Tibial artery (tissue), 4 donors: ENCODE results near the gene PPOX.

Source experiments
- DNase-seq, 2 donors: peaks; one replicate each; pipeline ENCODE4 v3.0.0-alpha.2; 2019
- H3K27ac ChIP-seq, 2 donors: fragments of 200-600 bp; sonication (generic) in 1 of 2; 1 replicate in 1 of 2; 2 replicates in 1 of 2; pipeline ENCODE4 v1.5.1; 2018 to 2019; ENCODE audit warnings: mild to moderate bottlenecking in 1 of 2
- H3K27me3 ChIP-seq, 2 donors: fragments of 200-600 bp; sonication (generic) in 1 of 2; one replicate each; pipeline versions ENCODE4 v1.5.1 to v1.6.0; 2016 to 2019
- H3K36me3 ChIP-seq, 3 donors: fragments of 200-600 bp; sonication (generic) in 2 of 3; one replicate each; pipeline ENCODE4 v1.5.1; 2016 to 2019; ENCODE audit warnings: mild to moderate bottlenecking in 2 of 3
- H3K4me1 ChIP-seq, 4 donors: fragments of 200-600 bp; sonication (generic) in 2 of 4; 1 replicate in 3 of 4; 2 replicates in 1 of 4; pipeline ENCODE4 v1.5.1; 2016 to 2019
- H3K4me3 ChIP-seq, 2 donors: fragments of 200-600 bp; sonication (generic) in 1 of 2; 1 replicate in 1 of 2; 2 replicates in 1 of 2; pipeline ENCODE4 v1.5.1; 2018 to 2019; ENCODE audit warnings: mild to moderate bottlenecking in 2 of 2
- H3K9me3 ChIP-seq, 3 donors: fragments of 200-600 bp; sonication (generic) in 1 of 3; one replicate each; pipeline ENCODE4 v1.5.1; 2016 to 2019
- CTCF ChIP-seq, 2 experiments: fragments of 200-600 bp in 1 of 2; fragments of 450-650 bp in 1 of 2; IDR thresholded peaks; one replicate each; pipeline ENCODE4 v1.5.1; 2017 to 2019; ENCODE audit warnings: antibody characterized with exemption in 2 of 2, mild to moderate bottlenecking in 1 of 2, moderate library complexity in 1 of 2
- intact Hi-C: fragments of 100-400 bp; cut with DNase I; formaldehyde crosslinking; loops from one replicate; pipeline ENCODE4 v1.15.0; 2023; ENCODE audit warnings: low total_unique reads

Gene PPOX

GRCh38 chr1:161216945-161217712 lies 50.9 kb downstream of the PPOX start:
- Histone ChIP-seq H3K36me3 (peaks cover 27 to 32% (median 28%) of the 10 kb centered on the region in 3 donors), H3K27ac (peak overlapping the region; percentile 65 to 73), H3K4me1 (no peaks in the 10 kb centered on the region), H3K9me3 (no peaks in the 10 kb centered on the region), H3K4me3 (peak overlapping the region; percentile 27 to 36), H3K27me3 (no peaks in the 10 kb centered on the region)
- intact Hi-C loops = no loop called here
- DNase-seq = peak in 1 of 2 donors; percentile 39
- no peak for TF ChIP-seq CTCF (IDR thresholded peaks at IDR 0.05)

DNA sequence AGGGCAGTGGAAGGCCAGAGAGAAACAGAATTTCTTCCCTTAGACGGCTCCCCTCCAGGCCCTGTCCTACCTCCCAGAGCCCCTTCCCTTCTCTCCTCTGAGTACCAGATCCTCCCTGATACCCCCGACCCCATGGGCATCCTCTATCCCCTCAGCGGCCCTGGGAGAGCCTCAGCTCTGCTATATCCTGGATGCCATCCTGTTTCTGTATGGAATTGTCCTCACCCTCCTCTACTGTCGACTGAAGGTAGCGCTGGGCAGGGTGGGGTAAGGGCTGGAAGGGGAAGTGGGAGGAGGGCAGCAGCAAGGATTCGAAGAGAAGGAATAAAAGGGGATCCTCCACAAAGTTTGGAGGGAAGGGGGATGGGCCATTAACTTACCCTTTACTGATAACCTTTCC lies 51.6 kb downstream of the PPOX start:
- Histone ChIP-seq H3K4me1 (no peaks in the 10 kb centered on the region), H3K27ac (peak overlapping the region; percentile 65 to 73), H3K27me3 (no peaks in the 10 kb centered on the region), H3K9me3 (no peaks in the 10 kb centered on the region), H3K4me3 (peak overlapping the region in 1 of 2 donors; percentile 11), H3K36me3 (peaks cover 20 to 25% (median 21%) of the 10 kb centered on the region in 3 donors)
- DNase-seq = peak in 1 of 2 donors; percentile 17
- TF ChIP-seq CTCF (IDR thresholded peaks at IDR 0.05) = no peak
- intact Hi-C loops = no loop called here

DNA sequence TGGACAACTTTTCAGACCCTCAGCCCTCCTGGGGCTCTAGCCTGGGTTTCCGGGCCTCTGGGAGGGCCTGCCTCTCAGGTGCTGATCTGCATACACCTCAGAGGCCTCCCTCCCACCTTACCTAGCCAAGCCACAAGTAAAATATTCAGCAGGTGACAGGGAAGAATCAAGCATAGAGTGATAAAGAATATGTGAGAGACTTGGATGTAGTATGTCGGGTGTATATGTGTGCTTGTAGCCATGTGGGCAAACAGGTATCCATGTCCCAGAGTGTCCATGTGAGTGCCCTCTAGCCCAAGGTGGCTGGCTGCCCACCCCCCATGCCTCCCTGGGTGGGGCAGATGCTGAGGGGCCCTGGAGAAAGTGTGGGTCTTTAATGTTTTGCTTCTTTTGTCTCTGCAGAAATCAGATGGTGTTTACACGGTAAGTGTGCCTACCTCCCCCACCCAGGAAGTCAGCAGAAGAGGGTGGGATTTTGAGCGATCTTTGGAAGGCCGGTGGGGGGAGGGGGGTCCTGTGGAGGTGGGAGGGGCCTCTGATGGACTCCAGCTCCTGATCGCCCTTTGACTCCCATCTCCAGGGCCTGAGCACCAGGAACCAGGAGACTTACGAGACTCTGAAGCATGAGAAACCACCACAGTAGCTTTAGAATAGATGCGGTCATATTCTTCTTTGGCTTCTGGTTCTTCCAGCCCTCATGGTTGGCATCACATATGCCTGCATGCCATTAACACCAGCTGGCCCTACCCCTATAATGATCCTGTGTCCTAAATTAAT lies 52.3 kb downstream of the PPOX start:
- Histone ChIP-seq H3K9me3 (no peaks in the 10 kb centered on the region), H3K27ac (no peak overlapping the region), H3K4me3 (no peak overlapping the region), H3K27me3 (no peaks in the 10 kb centered on the region), H3K36me3 (peaks cover 14 to 18% (median 14%) of the 10 kb centered on the region in 3 donors), H3K4me1 (no peaks in the 10 kb centered on the region)
- intact Hi-C loops = no loop called here
- DNase-seq = no peak
- no peak for TF ChIP-seq CTCF (IDR thresholded peaks at IDR 0.05)

DNA sequence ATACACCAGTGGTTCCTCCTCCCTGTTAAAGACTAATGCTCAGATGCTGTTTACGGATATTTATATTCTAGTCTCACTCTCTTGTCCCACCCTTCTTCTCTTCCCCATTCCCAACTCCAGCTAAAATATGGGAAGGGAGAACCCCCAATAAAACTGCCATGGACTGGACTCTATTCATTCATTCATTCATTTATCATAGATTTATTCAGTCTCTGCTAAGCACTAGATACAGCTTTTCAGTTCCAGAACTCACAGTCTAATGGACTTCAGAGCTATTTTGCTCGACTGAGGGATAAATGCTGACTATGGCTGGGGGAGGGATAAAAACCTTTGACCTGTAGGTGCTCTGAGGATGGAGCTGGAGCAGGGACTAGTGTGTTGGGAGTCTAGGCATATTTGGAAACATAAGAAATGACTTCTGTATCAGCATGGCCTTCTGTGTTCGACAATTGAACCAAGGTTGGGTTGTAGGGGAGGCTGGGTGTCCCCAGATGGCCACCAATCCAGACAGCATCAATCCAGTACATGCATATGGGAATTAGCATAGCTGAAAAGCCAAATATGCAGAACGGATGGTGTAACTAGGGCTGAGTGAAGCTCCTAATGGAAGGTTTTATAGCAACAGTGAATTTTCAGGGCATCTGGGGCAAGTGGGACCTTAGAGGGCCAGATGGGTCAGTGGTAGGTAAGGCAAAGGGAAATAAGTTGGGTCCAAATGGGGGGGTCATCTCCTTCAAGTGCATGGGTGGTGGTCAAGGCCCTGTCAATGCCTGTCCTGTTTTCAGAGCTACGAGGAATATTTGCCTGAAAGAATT lies 53.1 kb downstream of the PPOX start:
- H3K27ac ChIP-seq = no peak overlapping the region
- DNase-seq = no peak

More for the DNA sequence above, 53.1 kb downstream of the PPOX start:
- peaks cover 6 to 10% (median 6%) of the 10 kb centered on the region in 3 donors for H3K36me3 ChIP-seq
- no peaks in the 10 kb centered on the region for H3K4me1 ChIP-seq
- H3K9me3 ChIP-seq = no peaks in the 10 kb centered on the region
- no peak overlapping the region for H3K4me3 ChIP-seq
- intact Hi-C loops = no loop called here
- no peaks in the 10 kb centered on the region for H3K27me3 ChIP-seq
- TF ChIP-seq CTCF (IDR thresholded peaks at IDR 0.05) = no peak
